Brain microvascular endothelial cell (primary cell): Measurements from ENCODE around the gene SPRR1A.
"Not testable (repeated sequence)": the region's sequence is repeated elsewhere in the genome, so short reads cannot be mapped to it uniquely, and the experiment has no call there.

Experiments
- DNase-seq: peaks from one replicate; pipeline ENCODE4 v3.0.0-alpha.2; 2020
- H3K27ac ChIP-seq: fragments of 250-450 bp; sonication (Bioruptor Pico); 2 replicates; pipeline ENCODE4 v1.5.1; 2020; ENCODE audit warnings: mild to moderate bottlenecking, moderate library complexity
- H3K27me3 ChIP-seq: fragments of 250-450 bp; sonication (Bioruptor Pico); replicated peaks from 2 replicates; pipeline ENCODE4 v1.5.1; 2020; ENCODE audit warnings: mild to moderate bottlenecking
- H3K36me3 ChIP-seq: fragments of 250-450 bp; sonication (Bioruptor Pico); replicated peaks from 2 replicates; pipeline ENCODE4 v1.5.1; 2020; ENCODE audit warnings: mild to moderate bottlenecking
- H3K4me3 ChIP-seq: 2 replicates; pipeline ENCODE4 v1.5.1; 2011; ENCODE audit warnings: low read depth, mild to moderate bottlenecking, control low read depth, low read length, moderate library complexity
- CTCF ChIP-seq: IDR thresholded peaks from 2 replicates; pipeline ENCODE4 v1.5.1; 2011; ENCODE audit warnings: low read depth, mild to moderate bottlenecking, moderate library complexity, low read length, control low read depth, inconsistent platforms; ENCODE audit errors: missing control alignments
- in situ Hi-C: cut with HindIII; loops from 2 replicates; pipeline ENCODE4 v1.10.0; 2017; ENCODE audit warnings: low sequenced_read_pairs, low pct_ligation_motif_present

SPRR1A gene

GRCh38 chr1:152999818-153000217, 15.9 kb downstream of the SPRR1A start:
- Histone ChIP-seq H3K36me3 (no peaks in the 10 kb centered on the region), H3K27me3 (no peaks in the 10 kb centered on the region), H3K27ac (no peak overlapping the region), H3K4me3 (no peak overlapping the region)
- DNase-seq: no peak
- no peak for TF ChIP-seq CTCF
- in situ Hi-C loops: no loop called here

GRCh38 chr1:153000294-153000693, 16.4 kb downstream of the SPRR1A start:
- DNase-seq: no peak
- TF ChIP-seq CTCF: no peak
- in situ Hi-C loops: no loop called here
- Histone ChIP-seq H3K27ac (no peak overlapping the region), H3K36me3 (no peaks in the 10 kb centered on the region), H3K4me3 (no peak overlapping the region), H3K27me3 (no peaks in the 10 kb centered on the region)

GRCh38 chr1:153001382-153001781, 17.5 kb downstream of the SPRR1A start, which contains the start of gene SPRR3:
SPRR3 (plus strand) TSS chr1:153001749; CDS start chr1:153003021, 1,272 bp downstream.
- Histone ChIP-seq H3K36me3 (no peaks in the 10 kb centered on the region), H3K27ac (no peak within 1 kb of the TSS)
- no peak for DNase-seq

GRCh38 chr1:153011235-153011758, 27.4 kb downstream of the SPRR1A start:
- in situ Hi-C loops: not testable (repeated sequence)

More at GRCh38 chr1:153001382-153001781, 17.5 kb downstream of the SPRR1A start, which contains the start of gene SPRR3:
- no peak within 1 kb of the TSS for H3K4me3 ChIP-seq
- in situ Hi-C loops: no loop called here
- no peaks in the 10 kb centered on the region for H3K27me3 ChIP-seq
- no peak for TF ChIP-seq CTCF

GRCh38 chr1:153021829-153022228, 37.9 kb downstream of the SPRR1A start:
- H3K27me3 ChIP-seq, H3K4me3 ChIP-seq, H3K36me3 ChIP-seq, DNase-seq, in situ Hi-C loops, H3K27ac ChIP-seq: not testable (repeated sequence)

More at GRCh38 chr1:153011235-153011758, 27.4 kb downstream of the SPRR1A start:
- not testable (repeated sequence) for H3K27me3 ChIP-seq, H3K27ac ChIP-seq, DNase-seq, H3K4me3 ChIP-seq, H3K36me3 ChIP-seq

- in situ Hi-C loops, H3K4me3 ChIP-seq, H3K36me3 ChIP-seq, DNase-seq, H3K27me3 ChIP-seq, H3K27ac ChIP-seq: not testable (repeated sequence)
Observed at GRCh38 chr1:153022340-153022739, 38.5 kb downstream of the SPRR1A start.

- TF ChIP-seq CTCF: no peak
- DNase-seq: no peak
- in situ Hi-C loops: no loop called here
- H3K27me3 ChIP-seq: no peaks in the 10 kb centered on the region
- H3K4me3 ChIP-seq: no peak overlapping the region
- no peaks in the 10 kb centered on the region for H3K36me3 ChIP-seq
- no peak overlapping the region for H3K27ac ChIP-seq
Observed at GRCh38 chr1:153023109-153023508, 39.2 kb downstream of the SPRR1A start.
